B cell (primary cell): ENCODE results near the gene SAP30. TPM values are rescaled to one million over a fixed set of nuclear protein-coding genes. Genes with fewer than 3 reads are reported as not detected.

ENCODE experiments used
- polyA plus RNA-seq: library from polyadenylated mRNA; depleted of rRNA; stranded (reverse); fragments of >200 nt; gene quantifications from 2 replicates; pipeline ENCODE4 v1.2.3, GENCODE V29; 2012
- total RNA-seq, 2 donors: library from RNA; stranded (reverse); fragments of 120-200 nt in 1 of 2; gene quantifications; 1 replicate in 1 of 2; 2 replicates in 1 of 2; pipeline versions ENCODE4 v1.2.3 to v1.2.4, GENCODE V29; 2013 to 2022

Gene SAP30
- total and polyA plus RNA-seq, 2 donors (not counting 1 experiment from before 2014, with no cell fraction given): 2.5 to 3.5 TPM

Other genes with a start within 250 kb of the SAP30 start
- gene GALNT7, start 202.1 kb upstream of the SAP30 start, total RNA-seq: 23.7 and 26.8 TPM in 2 replicates
- 5.8 and 8.8 TPM in 2 replicates for gene GALNT7, start 202.1 kb upstream of the SAP30 start, polyA plus RNA-seq
- gene HMGB2, start 36.6 kb upstream of the SAP30 start, total RNA-seq: 81.5 and 82.5 TPM in 2 replicates
- gene HMGB2, start 36.6 kb upstream of the SAP30 start, polyA plus RNA-seq: 44.1 and 90.9 TPM in 2 replicates
- not detected in 2 replicates for gene SCRG1, start 28.2 kb downstream of the SAP30 start, total RNA-seq
- gene SCRG1, start 28.2 kb downstream of the SAP30 start, polyA plus RNA-seq: not detected in 2 replicates
- gene HAND2, start 159.3 kb downstream of the SAP30 start, total RNA-seq: not detected in 2 replicates
- gene HAND2, start 159.3 kb downstream of the SAP30 start, polyA plus RNA-seq: not detected in 2 replicates